Measurements from ENCODE around the gene EIF2B5.

EIF2B5 gene

DNA sequence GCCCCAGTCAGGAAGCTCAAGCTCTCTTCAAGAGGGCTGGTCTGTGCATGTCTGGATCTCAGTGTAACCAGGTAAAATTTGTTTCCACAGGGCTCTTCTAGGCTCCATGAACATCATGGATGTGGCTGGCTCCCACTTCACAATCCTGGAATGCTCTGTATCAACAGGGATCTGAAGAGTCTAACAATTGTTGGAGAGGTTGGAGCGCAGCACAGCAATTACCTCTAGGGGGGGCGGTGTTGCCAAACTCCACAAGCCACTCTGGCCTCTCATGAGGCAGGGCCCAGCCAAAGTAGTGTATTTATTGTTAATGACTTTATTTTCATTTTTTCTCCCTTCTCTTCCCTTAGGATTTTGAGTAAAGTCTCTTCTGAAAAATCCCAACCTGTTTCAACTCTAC lies 6.1 kb upstream of the EIF2B5 start:
- Histone ChIP-seq H3K9ac (ENCODE audit: low read depth, low read length) (no peak overlapping the region), H3K36me3 (ENCODE audit: insufficient read depth, low read depth, low read length) (no peaks in the 10 kb centered on the region), H3K27ac (ENCODE audit: low read length) (no peak overlapping the region), H3K27me3 (ENCODE audit: insufficient read depth, low read length) (no peaks in the 10 kb centered on the region; the same call in 1 of the 2 replicates), H3K9me3 (ENCODE audit: insufficient read depth, low read depth, low read length) (no peaks in the 10 kb centered on the region), H3K4me1 (ENCODE audit: insufficient read depth, low read length) (peaks cover 4% of the 10 kb centered on the region; the same call in 1 of the 2 replicates), H3K4me3 (ENCODE audit: low read length) (no peak overlapping the region)

DNA sequence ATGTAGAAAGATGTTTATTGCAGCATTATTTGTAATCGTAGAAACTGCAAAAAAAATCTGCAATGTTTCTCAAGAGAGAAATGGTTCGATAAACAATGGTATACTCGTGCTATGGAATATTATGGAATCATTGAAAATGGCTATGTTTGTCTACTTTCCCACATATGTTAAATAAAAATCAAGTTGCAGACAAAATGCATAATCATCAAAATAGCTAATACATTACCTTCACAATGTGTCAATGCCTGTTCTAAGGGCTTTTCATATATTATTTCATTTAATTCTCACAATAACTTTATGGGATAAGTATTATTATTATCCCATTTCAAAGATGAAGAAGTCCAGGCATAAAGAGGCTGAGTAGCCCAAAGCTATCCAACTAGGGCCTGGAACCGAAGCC lies 2.2 kb upstream of the EIF2B5 start:
- H3K9me3 ChIP-seq (ENCODE audit: insufficient read depth, low read depth, low read length): no peaks in the 10 kb centered on the region
- no peak overlapping the region for H3K4me3 ChIP-seq (ENCODE audit: low read length)
- H3K27ac ChIP-seq (ENCODE audit: low read length): no peak overlapping the region
- H3K36me3 ChIP-seq (ENCODE audit: insufficient read depth, low read depth, low read length): peaks cover 11% of the 10 kb centered on the region; the same call in 1 of the 2 replicates
- H3K27me3 ChIP-seq (ENCODE audit: insufficient read depth, low read length): no peaks in the 10 kb centered on the region; the same call in 1 of the 2 replicates
- peaks cover 12% of the 10 kb centered on the region; the same call in 1 of the 2 replicates for H3K4me1 ChIP-seq (ENCODE audit: insufficient read depth, low read length)
- H3K9ac ChIP-seq (ENCODE audit: low read depth, low read length): no peak overlapping the region

DNA sequence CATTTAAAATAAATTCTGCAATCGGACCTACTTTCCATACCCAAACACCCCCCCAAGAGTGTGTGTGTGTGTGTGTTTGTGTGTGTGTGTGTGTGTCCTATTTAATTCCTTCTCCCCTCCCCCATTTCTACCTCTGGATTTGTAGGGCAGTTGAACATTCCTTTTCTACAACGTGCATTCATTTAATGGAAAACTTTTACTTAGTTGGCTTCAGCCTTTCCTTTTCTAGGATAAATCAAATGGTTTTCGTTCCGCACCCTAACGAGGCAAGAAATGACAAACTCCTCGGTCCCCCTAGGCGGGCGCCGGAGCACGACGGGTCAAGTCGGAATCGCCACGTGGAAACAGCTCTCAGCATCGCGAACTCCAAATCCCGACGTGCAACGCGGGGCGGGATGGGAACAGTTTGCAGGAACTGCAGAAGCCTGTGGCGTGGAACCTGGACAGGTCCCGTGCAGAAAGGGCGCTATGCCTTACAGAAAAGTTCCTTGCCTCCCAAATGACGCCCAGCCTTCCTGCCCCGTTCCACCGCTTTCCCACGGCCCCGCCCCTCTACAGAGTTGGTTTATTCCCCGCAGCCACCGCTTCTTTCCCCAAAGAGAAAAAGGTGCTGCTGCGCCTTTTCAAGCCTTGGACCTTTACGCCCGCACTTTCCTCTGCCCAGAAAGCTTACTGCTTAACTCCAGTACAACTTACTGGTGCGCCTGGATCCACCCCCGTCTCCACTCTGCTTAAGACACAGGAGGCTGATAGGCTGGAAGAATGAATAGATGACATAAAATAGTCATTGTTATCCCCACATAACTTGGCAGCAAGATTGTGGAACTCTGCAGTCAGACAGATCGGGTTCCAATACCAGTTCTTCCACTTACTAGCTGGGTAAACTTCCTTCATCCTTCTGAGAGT lies 1.1 kb upstream of the EIF2B5 start:
- Histone ChIP-seq H3K4me1 (ENCODE audit: insufficient read depth, low read length) (peaks cover 12% of the 10 kb centered on the region; the same call in 1 of the 2 replicates), H3K4me3 (ENCODE audit: low read length) (peak overlapping the region; percentile 88), H3K9ac (ENCODE audit: low read depth, low read length) (peak overlapping the region; percentile 83; the same call in 1 of the 2 replicates), H3K27me3 (ENCODE audit: insufficient read depth, low read length) (no peaks in the 10 kb centered on the region; the same call in 1 of the 2 replicates), H3K9me3 (ENCODE audit: insufficient read depth, low read depth, low read length) (no peaks in the 10 kb centered on the region), H3K36me3 (ENCODE audit: insufficient read depth, low read depth, low read length) (peaks cover 12% of the 10 kb centered on the region; the same call in 1 of the 2 replicates), H3K27ac (ENCODE audit: low read length) (no peak overlapping the region)

DNA sequence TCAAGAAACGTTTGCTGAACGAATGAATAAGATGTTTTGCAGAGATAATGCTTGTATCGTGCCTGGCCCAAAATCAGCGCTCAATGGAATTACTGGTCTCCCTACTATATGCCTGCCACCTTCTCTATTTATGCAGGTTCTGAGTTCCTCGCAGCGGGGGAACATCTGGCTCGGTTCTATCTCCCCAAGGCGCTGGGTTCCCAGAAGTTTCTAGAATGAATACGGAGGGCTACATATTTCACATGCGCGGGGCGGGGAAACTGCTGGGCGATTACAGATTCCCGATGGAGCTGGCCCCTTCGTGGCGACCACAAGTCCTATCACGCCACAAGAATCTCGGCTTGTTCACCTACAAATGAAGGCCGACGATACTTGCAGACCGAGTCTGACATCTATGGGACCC lies 411 bp upstream of the EIF2B5 start:
- peaks cover 12% of the 10 kb centered on the region; the same call in 1 of the 2 replicates for H3K36me3 ChIP-seq (ENCODE audit: insufficient read depth, low read depth, low read length)
- peak overlapping the region; percentile 83; the same call in 1 of the 2 replicates for H3K9ac ChIP-seq (ENCODE audit: low read depth, low read length)
- H3K9me3 ChIP-seq (ENCODE audit: insufficient read depth, low read depth, low read length): no peaks in the 10 kb centered on the region
- H3K27ac ChIP-seq (ENCODE audit: low read length): peak overlapping the region; percentile 3
- H3K4me3 ChIP-seq (ENCODE audit: low read length): peak overlapping the region; percentile 88
- H3K4me1 ChIP-seq (ENCODE audit: insufficient read depth, low read length): peaks cover 12% of the 10 kb centered on the region; the same call in 1 of the 2 replicates
- no peaks in the 10 kb centered on the region; the same call in 1 of the 2 replicates for H3K27me3 ChIP-seq (ENCODE audit: insufficient read depth, low read length)

DNA sequence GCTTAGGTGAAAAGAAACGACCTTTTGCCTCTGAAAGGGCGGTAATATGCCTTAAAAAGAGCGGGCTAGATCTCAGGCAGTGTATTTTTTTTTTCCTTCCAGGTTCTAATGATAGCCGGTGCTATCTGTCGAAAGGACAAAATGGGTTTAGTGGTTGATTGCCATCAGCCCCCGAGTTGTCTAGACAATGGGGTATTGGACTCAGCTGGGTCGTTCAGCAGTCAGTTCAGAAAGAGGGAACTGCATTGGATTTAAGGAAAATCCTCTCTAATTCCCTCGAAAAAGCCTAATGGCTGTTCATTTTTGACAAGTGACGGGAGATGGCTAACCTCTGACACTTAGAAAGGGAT lies 728 bp downstream of the EIF2B5 start:
- H3K9me3 ChIP-seq (ENCODE audit: insufficient read depth, low read depth, low read length): no peaks in the 10 kb centered on the region
- no peak overlapping the region for H3K27ac ChIP-seq (ENCODE audit: low read length)
- peaks cover 23% of the 10 kb centered on the region for H3K36me3 ChIP-seq (ENCODE audit: insufficient read depth, low read depth, low read length)
- peak overlapping the region; percentile 88 for H3K4me3 ChIP-seq (ENCODE audit: low read length)
- no peaks in the 10 kb centered on the region; the same call in 1 of the 2 replicates for H3K27me3 ChIP-seq (ENCODE audit: insufficient read depth, low read length)
- H3K9ac ChIP-seq (ENCODE audit: low read depth, low read length): peak overlapping the region; percentile 83
- H3K4me1 ChIP-seq (ENCODE audit: insufficient read depth, low read length): peaks cover 12% of the 10 kb centered on the region; the same call in 1 of the 2 replicates

DNA sequence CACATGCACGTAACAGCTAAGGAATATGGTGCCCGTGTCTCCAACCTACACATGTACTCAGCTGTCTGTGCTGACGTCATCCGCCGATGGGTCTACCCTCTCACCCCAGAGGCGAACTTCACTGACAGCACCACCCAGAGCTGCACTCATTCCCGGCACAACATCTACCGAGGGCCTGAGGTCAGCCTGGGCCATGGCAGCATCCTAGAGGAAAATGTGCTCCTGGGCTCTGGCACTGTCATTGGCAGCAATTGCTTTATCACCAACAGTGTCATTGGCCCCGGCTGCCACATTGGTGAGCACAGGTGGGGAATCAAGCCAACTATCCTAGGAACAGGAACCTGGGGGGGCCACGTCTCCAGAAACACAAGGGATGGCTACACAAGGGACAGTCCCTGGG lies 5.3 kb downstream of the EIF2B5 start:
- Histone ChIP-seq H3K4me1 (ENCODE audit: insufficient read depth, low read length) (peaks cover 7% of the 10 kb centered on the region; the same call in 1 of the 2 replicates), H3K9ac (ENCODE audit: low read depth, low read length) (no peak overlapping the region), H3K27me3 (ENCODE audit: insufficient read depth, low read length) (no peaks in the 10 kb centered on the region), H3K27ac (ENCODE audit: low read length) (no peak overlapping the region), H3K4me3 (ENCODE audit: low read length) (no peak overlapping the region), H3K9me3 (ENCODE audit: insufficient read depth, low read depth, low read length) (no peaks in the 10 kb centered on the region), H3K36me3 (ENCODE audit: insufficient read depth, low read depth, low read length) (peaks cover 68% of the 10 kb centered on the region)

DNA sequence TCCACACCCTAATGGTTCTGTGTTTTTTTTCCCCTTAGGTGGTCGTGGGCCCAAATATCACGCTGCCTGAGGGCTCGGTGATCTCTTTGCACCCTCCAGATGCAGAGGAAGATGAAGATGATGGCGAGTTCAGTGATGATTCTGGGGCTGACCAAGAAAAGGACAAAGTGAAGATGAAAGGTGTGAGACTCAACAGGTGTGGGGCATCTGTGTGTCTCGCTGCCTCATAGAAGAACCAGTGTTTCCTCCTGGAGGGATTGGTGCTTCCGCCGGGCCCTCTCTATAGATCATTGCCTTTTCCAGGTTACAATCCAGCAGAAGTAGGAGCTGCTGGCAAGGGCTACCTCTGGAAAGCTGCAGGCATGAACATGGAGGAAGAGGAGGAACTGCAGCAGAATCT lies 7.0 kb downstream of the EIF2B5 start:
- Histone ChIP-seq H3K27me3 (ENCODE audit: insufficient read depth, low read length) (no peaks in the 10 kb centered on the region), H3K4me1 (ENCODE audit: insufficient read depth, low read length) (no peaks in the 10 kb centered on the region), H3K27ac (ENCODE audit: low read length) (no peak overlapping the region), H3K36me3 (ENCODE audit: insufficient read depth, low read depth, low read length) (peaks cover 72% of the 10 kb centered on the region), H3K9me3 (ENCODE audit: insufficient read depth, low read depth, low read length) (no peaks in the 10 kb centered on the region), H3K4me3 (ENCODE audit: low read length) (no peak overlapping the region), H3K9ac (ENCODE audit: low read depth, low read length) (no peak overlapping the region)

DNA sequence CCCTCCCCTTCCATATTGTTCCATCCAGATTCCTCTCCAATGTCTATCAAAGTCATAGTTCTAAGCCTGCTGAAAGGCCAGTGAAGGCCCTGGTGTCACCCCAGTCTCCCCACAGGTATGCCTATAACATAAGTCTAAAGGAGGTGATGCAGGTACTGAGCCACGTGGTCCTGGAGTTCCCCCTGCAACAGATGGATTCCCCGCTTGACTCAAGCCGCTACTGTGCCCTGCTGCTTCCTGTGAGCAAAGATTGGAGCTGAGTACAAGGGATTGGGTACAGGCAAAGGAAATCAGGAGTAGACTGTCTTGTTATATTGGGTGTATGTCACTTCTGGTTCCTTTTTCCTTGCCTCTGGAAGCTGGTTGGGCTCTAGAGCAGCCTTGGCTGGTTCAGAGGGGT lies 8.2 kb downstream of the EIF2B5 start:
- Histone ChIP-seq H3K4me3 (ENCODE audit: low read length) (no peak overlapping the region), H3K27me3 (ENCODE audit: insufficient read depth, low read length) (no peaks in the 10 kb centered on the region), H3K9me3 (ENCODE audit: insufficient read depth, low read depth, low read length) (no peaks in the 10 kb centered on the region), H3K36me3 (ENCODE audit: insufficient read depth, low read depth, low read length) (peaks cover 64% of the 10 kb centered on the region), H3K9ac (ENCODE audit: low read depth, low read length) (no peak overlapping the region), H3K4me1 (ENCODE audit: insufficient read depth, low read length) (no peaks in the 10 kb centered on the region), H3K27ac (ENCODE audit: low read length) (no peak overlapping the region)

DNA sequence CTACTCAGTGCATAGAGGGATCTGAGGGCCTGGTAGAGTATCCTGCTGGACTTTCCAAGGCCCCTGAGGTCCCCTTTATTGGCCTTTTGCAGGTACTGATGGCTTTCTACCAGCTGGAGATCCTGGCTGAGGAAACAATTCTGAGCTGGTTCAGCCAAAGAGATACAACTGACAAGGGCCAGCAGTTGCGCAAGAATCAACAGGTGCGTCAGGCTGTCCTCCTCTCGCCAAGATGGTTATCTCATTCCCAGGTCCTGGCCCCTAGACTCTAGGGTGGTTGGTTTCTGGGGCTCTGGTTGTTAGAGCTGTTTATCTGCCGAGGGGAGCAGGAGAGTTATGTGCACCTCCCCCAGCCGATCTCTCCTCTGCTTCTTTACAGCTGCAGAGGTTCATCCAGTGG lies 9.3 kb downstream of the EIF2B5 start:
- Histone ChIP-seq H3K36me3 (ENCODE audit: insufficient read depth, low read depth, low read length) (peaks cover 64% of the 10 kb centered on the region), H3K9me3 (ENCODE audit: insufficient read depth, low read depth, low read length) (no peaks in the 10 kb centered on the region), H3K9ac (ENCODE audit: low read depth, low read length) (no peak overlapping the region), H3K27me3 (ENCODE audit: insufficient read depth, low read length) (no peaks in the 10 kb centered on the region), H3K4me3 (ENCODE audit: low read length) (no peak overlapping the region), H3K4me1 (ENCODE audit: insufficient read depth, low read length) (no peaks in the 10 kb centered on the region), H3K27ac (ENCODE audit: low read length) (no peak overlapping the region)

DNA sequence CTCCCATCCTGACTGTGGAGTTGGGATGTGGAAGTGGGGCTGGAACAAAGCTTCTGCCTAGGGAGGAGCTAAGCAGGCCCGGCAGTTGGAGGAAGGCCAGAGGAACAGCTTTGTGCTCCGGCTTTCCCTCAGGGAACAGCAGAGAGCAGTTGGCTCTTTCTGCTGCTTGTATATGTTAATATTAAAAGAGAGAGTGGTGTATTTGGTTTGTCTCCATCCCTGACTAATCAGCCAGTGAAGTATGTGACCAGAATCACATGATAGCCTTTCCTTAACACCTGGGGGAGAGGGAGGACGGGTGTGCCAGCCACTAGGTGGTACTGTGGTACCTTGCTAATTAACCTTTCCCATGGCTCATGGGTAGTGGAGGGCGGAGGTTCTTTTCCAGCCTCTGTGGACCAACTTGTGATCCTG lies 10.0 kb downstream of the EIF2B5 start:
- Histone ChIP-seq H3K4me1 (ENCODE audit: insufficient read depth, low read length) (no peaks in the 10 kb centered on the region), H3K27me3 (ENCODE audit: insufficient read depth, low read length) (no peaks in the 10 kb centered on the region), H3K9me3 (ENCODE audit: insufficient read depth, low read depth, low read length) (no peaks in the 10 kb centered on the region), H3K9ac (ENCODE audit: low read depth, low read length) (no peak overlapping the region), H3K4me3 (ENCODE audit: low read length) (no peak overlapping the region), H3K36me3 (ENCODE audit: insufficient read depth, low read depth, low read length) (peaks cover 60% of the 10 kb centered on the region), H3K27ac (ENCODE audit: low read length) (no peak overlapping the region)

DNA sequence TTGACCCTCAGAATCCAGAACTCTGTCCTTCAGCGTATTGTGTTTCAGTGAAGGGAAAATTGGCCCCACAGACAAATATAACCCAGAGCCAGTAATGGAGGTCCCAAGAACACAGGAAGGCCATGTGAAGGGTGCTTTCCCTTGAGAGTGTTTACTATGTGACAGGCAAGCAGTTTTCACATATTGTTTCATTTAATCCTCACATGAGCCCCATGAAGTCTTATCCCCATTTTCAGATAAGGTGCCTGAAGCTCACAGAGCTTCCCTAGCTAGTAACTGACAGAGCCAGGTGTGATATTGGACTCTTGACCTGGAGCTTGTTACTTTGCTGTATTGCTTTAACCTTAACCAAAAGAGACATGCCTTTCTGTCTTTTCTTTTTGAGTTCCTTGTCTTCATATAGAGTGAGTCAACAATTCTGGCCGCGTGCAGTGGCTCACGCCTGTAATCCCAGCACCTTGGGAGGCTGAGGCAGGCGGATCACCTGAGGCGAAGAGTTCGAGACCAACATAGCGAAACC lies 10.7 kb downstream of the EIF2B5 start:
- no peak overlapping the region for H3K9ac ChIP-seq (ENCODE audit: low read depth, low read length)
- no peak overlapping the region for H3K4me3 ChIP-seq (ENCODE audit: low read length)
- H3K36me3 ChIP-seq (ENCODE audit: insufficient read depth, low read depth, low read length): peaks cover 53% of the 10 kb centered on the region
- no peaks in the 10 kb centered on the region for H3K27me3 ChIP-seq (ENCODE audit: insufficient read depth, low read length)
- H3K27ac ChIP-seq (ENCODE audit: low read length): no peak overlapping the region
- H3K9me3 ChIP-seq (ENCODE audit: insufficient read depth, low read depth, low read length): no peaks in the 10 kb centered on the region
- no peaks in the 10 kb centered on the region for H3K4me1 ChIP-seq (ENCODE audit: insufficient read depth, low read length)

DNA sequence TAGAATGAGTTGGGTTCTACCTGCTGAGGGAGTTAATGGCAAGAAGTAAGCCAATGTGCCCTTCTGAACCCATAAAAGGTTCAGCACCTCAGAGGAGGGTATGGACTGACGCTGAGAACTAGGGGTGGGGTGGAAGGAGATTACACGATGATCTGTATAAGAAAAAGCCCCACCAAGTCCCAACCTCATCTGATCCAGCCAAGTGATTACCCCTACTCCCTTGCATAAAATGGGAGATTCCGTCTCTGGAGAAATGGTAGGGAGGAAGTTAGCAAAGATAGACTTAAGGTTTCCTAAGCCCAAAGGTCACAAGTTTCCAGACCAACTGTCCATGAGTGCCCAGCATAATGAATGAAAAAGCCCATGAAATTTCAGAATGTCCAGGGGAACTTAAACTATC lies 12.9 kb downstream of the EIF2B5 start:
- H3K9ac ChIP-seq (ENCODE audit: low read depth, low read length): no peak overlapping the region
- H3K27me3 ChIP-seq (ENCODE audit: insufficient read depth, low read length): no peaks in the 10 kb centered on the region
- peaks cover 31% of the 10 kb centered on the region for H3K36me3 ChIP-seq (ENCODE audit: insufficient read depth, low read depth, low read length)
- H3K4me3 ChIP-seq (ENCODE audit: low read length): no peak overlapping the region
- H3K27ac ChIP-seq (ENCODE audit: low read length): no peak overlapping the region
- H3K4me1 ChIP-seq (ENCODE audit: insufficient read depth, low read length): no peaks in the 10 kb centered on the region
- H3K9me3 ChIP-seq (ENCODE audit: insufficient read depth, low read depth, low read length): no peaks in the 10 kb centered on the region
